ENCODE data around the gene CELF3. TPM values are rescaled to one million over a fixed set of nuclear protein-coding genes. Genes with fewer than 3 reads are reported as not detected.
A peak's percentile ranks its signal among the peaks of the same experiment; 100 is the strongest.

CELF3 gene
- total and polyA plus RNA-seq, 2 of the 13 experiments (the other 11 are each of a cell fraction or from before 2014, with no cell fraction given), result not detected

- TF ChIP-seq HNF1B (CRISPR knock-in tag; IDR thresholded peaks at IDR 0.05), result peak; percentile 38; the same call in 1 of the 2 replicates
- 0 out of 2 replicates have a peak, but pooled peaks have one; percentile 46 for TF ChIP-seq IKZF5 (CRISPR knock-in tag; IDR thresholded peaks at IDR 0.05)
- TF ChIP-seq FOXP1 (IDR thresholded peaks at IDR 0.05), result no peak
- TF ChIP-seq FOXP1 (CRISPR knock-in tag; IDR thresholded peaks at IDR 0.05), result peak; percentile 69
- no peak for TF ChIP-seq GATAD1 (CRISPR knock-in tag; IDR thresholded peaks at IDR 0.05)
- no peak for TF ChIP-seq AFF4 (CRISPR knock-in tag; IDR thresholded peaks at IDR 0.05)
- TF ChIP-seq POLR2AphosphoS2 (IDR thresholded peaks at IDR 0.05; ENCODE audit: low read depth, low read length), result no peak
- no peak for TF ChIP-seq ZBTB25 (CRISPR knock-in tag; IDR thresholded peaks at IDR 0.05)
- peak; percentile 43; the same call in 1 of the 2 replicates for TF ChIP-seq RXRA (CRISPR knock-in tag; IDR thresholded peaks at IDR 0.05)
- no peak for TF ChIP-seq NFIC (IDR thresholded peaks at IDR 0.05; ENCODE audit: low read length)
- TF ChIP-seq SALL1 (CRISPR knock-in tag; IDR thresholded peaks at IDR 0.05), result peak; percentile 58; the same call in 1 of the 2 replicates
- peak; percentile 86 for TF ChIP-seq NR2F6 (IDR thresholded peaks at IDR 0.05)
- TF ChIP-seq NR2F6 (CRISPR knock-in tag; IDR thresholded peaks at IDR 0.05), result peak; percentile 93
- no peak for TF ChIP-seq ZNF766 (CRISPR knock-in tag; IDR thresholded peaks at IDR 0.05; ENCODE audit: borderline replicate concordance)
- TF ChIP-seq HNF4A (CRISPR knock-in tag; IDR thresholded peaks at IDR 0.05), result peak; percentile 31; the same call in 1 of the 2 replicates
- no peak for TF ChIP-seq ERF (CRISPR knock-in tag; IDR thresholded peaks at IDR 0.05)
- no peak for TF ChIP-seq SNAPC5 (CRISPR knock-in tag; IDR thresholded peaks at IDR 0.05; ENCODE audit: borderline replicate concordance)
- TF ChIP-seq, protein P1, sequence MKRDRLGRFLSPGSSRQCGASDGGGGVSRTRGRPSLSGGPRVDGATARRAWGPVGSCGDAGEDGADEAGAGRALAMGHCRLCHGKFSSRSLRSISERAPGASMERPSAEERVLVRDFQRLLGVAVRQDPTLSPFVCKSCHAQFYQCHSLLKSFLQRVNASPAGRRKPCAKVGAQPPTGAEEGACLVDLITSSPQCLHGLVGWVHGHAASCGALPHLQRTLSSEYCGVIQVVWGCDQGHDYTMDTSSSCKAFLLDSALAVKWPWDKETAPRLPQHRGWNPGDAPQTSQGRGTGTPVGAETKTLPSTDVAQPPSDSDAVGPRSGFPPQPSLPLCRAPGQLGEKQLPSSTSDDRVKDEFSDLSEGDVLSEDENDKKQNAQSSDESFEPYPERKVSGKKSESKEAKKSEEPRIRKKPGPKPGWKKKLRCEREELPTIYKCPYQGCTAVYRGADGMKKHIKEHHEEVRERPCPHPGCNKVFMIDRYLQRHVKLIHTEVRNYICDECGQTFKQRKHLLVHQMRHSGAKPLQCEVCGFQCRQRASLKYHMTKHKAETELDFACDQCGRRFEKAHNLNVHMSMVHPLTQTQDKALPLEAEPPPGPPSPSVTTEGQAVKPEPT (CRISPR knock-in tag; IDR thresholded peaks at IDR 0.05; ENCODE audit: low read depth), result no peak
- TF ChIP-seq KDM6A (CRISPR knock-in tag; IDR thresholded peaks at IDR 0.05; ENCODE audit: low read depth), result peak; percentile 26; the same call in 1 of the 2 replicates
- TF ChIP-seq FOXO4 (CRISPR knock-in tag; conservative IDR thresholded peaks at IDR 0.05), result no peak
These were observed 12.8 kb downstream of the CELF3 start (continued) for GRCh38 chr1:151703813-151704212.
